DMS 273 (cell line): Measurements from ENCODE around the gene ACADVL.

Source experiments
- DNase-seq: peaks from one replicate; lab custom pipeline; 2025; ENCODE audit not compliant: unreplicated experiment; lab: John Stamatoyannopoulos, UW

Gene ACADVL

DNA sequence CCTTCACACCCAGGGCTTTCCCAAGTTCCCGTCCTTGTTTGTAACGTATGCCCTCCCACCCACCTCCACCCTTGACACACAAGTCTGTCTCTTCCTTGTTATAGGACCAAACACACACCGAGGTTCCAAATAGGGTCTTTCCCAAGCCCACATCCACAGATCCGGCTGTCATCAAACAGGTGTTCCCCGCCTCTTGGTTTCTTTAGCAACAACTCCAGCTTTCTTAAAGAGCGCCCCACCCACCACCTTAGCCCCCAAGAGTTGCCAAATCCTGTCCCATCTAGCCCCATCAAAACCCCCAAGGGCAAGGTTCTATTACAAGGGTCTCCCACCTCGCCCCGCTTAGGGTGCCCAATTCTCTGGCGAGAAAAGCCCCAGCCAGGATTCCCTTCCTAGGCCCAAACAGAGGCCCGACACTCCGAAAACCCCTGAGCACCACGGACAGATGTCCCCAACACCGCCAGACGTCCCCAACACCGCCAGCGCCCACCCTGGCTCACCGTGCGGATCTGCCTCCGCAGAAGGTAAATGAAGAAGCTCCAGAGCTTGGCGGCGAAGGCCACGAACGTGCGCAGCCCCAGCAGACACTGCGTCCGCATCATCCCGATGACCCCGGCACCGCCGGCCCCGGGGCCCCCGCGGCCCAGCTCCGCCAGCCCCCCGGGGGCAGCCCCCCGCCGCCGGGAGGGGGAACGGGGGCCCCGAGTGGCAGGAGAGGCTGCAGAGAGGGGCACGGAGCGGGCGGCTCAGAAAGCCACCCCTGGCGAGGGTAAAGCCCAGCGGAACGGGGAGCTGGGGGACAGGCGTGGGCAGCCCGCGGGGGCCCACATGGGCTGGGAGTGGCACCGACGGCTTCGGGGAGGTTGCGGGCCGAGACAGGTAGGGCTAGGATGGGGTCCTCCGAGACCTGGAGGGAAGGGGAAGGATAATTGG is 31.2 kb downstream of the ACADVL start:
- DNase-seq: no peak

DNA sequence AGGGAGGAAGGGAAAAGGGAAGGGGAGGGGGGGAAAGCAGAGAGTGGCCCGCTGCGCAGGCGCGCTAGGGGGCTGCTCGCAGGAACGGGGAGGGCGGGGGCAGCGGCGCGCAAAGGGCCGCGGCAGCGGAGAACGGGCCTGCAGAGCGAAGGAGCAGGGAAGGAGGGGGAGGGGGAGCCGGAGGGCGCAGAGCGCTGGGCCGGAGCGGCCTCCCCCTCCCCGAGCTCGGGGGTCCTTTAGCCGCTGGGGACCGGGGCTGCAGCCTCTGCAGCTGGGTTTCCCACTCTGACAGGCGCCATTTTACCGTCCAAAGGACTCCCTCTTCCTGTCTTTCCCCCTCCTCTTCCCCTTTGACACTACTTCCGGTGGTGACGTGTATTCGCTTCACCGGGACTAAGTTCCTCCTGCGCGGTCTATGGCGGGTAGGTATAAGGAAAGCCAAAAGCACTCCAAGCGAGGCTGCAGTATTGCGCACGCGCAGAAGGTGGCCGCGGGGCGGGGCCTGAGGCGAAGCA is 32.0 kb downstream of the ACADVL start, which contains the start of gene CTDNEP1:
TSS of gene CTDNEP1 (minus strand) at position 74 of the 515 bp plus-strand sequence. CDS start 438 bp downstream, outside the sequence.
- DNase-seq: peak; percentile 98

DNA sequence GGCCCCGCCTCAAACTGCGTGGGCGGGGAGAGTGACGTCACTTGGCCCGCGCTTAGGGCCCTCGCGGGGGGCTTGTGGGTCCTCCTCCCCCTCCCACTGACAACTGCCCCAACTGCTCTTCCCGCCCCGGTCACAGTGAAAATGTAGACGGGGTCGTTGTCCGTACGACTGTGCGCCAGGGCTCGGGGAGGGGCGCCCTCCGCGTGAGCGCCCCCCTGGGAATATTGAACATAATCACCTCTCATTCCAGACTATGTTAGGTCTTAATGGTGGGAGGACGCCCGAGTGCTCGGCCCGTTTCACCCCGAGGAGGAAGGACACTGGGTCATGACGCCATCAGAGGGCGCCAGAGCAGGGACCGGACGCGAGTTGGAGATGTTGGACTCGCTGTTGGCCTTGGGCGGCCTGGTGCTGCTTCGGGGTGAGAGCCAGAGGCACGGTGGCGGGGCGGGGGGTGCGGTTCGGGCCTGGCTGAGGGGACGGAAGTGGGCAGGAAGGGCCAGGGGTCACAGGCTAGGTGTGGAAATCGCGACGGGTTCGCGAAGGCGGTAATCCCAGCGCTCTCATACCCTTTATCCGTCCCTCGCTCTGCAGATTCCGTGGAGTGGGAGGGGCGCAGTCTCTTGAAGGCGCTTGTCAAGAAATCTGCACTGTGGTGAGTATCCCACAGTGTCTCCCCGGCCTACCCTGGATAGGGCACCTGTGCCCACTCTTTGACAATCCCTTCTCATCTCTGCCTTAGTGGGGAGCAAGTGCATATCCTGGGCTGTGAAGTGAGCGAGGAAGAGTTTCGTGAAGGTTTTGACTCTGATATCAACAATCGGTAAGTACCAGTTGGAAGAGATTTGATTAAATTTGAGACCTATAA is 32.7 kb downstream of the ACADVL start, which contains the start of gene ELP5:
TSS of gene ELP5 (plus strand) at position 40 of the 868 bp plus-strand sequence. CDS start at position 376, 336 bp downstream.
- peak; percentile 93 for DNase-seq

DNA sequence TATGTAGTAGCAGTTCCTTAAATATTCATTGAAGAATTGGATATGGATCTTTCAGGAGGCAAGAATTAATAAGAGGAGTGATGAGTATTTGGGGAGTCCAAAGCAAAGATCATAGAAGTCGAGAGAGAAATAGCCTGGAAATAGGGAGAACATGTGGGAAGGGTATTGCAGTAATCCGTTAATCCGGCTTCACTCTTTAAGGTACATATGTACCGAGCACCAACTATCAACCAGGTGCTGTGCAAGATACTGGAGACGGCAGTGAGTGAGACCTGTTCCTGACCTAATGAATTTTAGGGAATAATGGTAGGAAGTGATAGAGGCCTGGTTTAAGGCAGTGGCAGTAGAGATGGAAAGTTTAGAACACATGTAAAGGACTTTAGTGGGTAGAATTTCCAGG is 33.3 kb downstream of the ACADVL start:
- no peak for DNase-seq

- no peak for DNase-seq
Observed at GRCh38 chr17:7254511-7254910, 34.8 kb downstream of the ACADVL start.

- no peak for DNase-seq
Observed at GRCh38 chr17:7256766-7257456, 37.2 kb downstream of the ACADVL start.

DNA sequence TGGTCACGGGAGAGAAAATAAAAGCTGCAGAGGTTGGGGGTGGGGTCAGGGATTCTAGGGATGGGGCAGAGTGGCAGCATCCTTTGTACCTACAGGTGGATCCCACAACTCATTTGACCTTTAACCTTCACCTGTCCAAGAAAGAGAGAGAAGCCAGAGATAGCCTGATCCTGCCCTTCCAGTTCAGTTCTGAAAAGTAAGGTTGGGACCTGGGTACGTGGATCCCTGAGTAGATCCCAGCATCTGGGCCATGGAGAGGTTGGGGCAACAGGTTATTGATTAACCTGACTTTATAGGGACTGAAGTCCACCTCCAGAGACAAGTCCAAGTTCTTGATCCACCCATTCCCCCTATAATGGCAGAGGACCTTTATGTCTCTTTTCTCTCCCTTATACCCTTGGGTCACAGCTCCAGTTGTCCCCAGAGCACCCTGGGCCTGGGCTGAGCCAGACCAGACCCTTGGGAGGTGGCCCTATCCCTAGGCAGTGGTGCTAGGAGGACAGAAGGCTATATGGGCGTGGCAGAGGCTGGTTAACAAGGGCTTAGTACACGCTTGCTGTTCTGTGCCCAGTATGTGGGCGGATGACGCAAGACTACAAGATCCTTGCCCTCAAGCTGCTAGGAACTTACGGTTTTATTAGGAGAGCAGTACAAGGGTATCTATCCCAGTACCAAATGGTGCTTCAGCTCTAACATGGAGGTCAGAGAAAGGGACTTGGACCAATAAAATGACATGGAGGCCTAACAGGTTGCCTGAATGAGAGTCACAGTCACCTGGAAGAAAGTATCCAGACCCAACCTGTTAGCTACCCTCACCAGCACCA is 39.2 kb downstream of the ACADVL start:
- no peak for DNase-seq

GRCh38 chr17:7259555-7259889 is 39.8 kb downstream of the ACADVL start:
- DNase-seq: no peak

DNA sequence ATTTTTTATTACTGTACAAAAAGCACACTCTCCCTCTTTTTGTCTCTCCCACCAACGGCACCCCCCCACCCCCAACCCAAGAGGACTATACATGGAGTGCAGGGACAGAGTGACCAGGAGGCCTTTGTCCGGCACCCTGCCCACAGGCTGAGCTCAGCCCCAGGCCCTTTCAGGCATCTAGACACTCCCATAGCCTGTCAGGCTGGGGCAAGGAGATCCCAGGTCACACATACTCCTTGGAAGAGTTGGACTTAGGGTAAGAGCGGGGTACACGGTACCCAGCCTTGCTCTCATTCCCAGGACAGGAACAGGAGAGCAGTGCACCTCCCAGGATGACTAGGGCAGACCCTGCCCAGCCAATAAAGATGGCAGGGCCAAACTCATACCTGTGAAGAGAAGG is 40.4 kb downstream of the ACADVL start:
- no peak for DNase-seq

DNA sequence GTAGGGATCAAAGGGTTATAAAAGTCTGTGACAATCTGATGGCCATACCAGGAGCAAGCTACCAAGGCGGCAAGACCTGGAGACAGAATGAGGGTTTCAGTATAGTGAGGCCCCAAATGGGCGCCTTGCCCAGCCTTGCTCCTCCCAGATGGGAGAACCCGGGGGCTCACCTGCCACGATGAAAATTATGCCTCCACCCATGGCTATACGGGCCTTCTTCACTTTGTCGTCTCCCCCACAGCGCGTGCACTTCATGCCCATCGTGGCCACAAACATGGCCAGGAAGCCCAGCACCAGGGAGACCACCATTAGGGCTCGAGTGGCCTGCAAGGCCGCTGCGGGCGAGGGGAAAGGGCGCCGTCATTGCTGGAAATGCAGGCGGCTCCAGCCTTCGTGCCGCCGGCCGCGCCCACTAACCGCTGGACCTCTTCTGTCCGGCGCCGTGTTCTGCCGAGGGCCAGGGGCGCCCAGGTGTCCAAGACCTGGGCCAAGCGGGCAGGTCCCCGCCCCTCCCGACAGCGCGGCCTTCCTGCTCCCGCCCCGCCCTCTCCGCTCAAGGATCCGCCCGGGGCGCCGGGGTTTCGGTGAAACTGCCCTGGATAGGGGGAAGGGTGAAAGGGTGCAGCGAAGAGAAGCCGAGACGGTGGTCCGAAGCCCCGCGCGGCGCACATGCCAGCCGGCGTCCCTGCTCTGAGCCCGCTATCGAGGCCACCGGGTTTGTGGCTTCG is 41.1 kb downstream of the ACADVL start:
- DNase-seq: peak; percentile 50

GRCh38 chr17:7261379-7262191 is 41.8 kb downstream of the ACADVL start:
- no peak for DNase-seq

DNA sequence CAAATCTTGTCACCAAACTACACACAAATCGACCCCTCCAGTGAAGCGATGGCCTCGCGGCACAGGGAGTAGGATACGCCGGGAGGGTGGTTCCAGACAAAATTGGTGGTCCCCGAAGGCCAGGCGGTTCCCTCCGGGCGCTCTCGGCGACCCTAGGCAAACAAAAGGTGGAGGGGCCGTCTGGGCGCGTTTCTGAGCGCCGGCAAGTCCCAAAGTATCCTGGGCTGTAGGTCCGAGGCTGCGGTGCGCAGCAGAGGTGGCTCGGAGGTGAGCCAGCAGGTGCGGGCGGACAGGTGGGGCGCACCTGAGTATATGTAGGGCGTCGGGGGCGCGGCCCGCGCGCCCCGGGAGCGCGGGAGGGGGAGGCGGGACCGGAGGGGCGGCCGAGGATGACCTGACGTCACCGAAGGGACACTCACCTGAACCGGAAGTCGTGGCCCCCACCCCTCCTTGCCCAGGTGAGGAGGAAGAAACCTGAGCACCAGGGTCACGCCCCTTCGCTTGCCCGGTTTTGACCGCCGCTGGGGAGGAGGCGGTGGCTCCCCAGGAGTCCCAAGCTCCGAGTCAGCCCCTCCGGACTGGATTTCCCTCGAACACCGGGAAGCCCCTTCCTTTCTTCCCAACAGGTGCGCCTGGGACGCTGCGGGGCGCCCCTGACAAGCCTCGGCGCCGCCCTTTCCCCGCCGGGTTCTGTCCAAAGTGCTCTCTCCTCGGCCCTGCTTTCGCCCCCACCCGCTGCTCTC is 42.6 kb downstream of the ACADVL start, which contains the start of gene CLDN7:
TSS of gene CLDN7 (minus strand) at position 287 of the 743 bp plus-strand sequence. CDS start 435 bp downstream, outside the sequence.
- no peak for DNase-seq

DNA sequence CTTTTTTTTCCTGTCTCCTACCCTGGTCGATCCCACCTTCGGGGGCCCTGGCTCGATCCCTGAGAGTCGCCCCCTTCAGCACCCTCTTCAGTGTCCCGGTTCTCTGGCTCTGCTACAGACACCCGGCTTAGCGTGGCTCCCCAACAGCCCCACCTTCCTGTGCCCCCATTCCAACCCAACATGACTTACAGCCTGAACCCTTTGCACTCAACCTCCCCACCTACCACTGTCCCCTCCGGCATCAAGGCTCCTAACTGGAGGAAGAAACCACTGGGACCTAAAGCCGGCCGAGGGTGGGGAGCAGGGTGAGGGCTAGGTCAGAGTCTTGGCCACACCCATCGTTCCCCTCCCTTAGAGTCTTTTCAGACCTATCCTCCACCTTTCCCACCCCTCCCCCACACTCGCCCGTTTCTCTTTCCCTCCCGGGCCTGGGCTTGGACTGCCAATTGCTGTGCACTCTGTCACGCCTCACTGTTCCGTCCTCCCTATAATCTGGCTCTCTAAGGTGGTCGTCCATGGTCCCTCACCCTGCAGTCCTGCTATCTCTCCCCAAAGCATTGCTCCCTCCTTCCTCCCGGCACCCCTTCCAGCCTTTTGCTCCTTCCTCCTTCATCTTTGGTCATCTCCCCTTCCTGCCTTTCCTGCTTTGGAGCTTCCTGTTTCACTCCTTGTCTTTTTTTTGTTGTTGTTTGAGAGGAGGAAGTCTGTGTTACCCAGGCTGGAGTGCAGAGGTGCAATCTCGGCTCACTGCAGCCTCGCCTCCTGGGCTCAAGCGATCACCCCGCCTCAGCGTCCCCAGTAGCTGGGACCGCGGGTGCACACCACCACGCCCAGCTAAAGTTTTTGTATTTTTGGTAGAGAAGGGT is 43.4 kb downstream of the ACADVL start:
- no peak for DNase-seq

GRCh38 chr17:7263801-7264078 is 44.0 kb downstream of the ACADVL start:
- DNase-seq: no peak

GRCh38 chr17:7266784-7267183 is 47.0 kb downstream of the ACADVL start:
- no peak for DNase-seq
